ENCODE measurements around the gene IL13.

Gene IL13

GRCh38 chr5:132678735-132679134 is 20.8 kb downstream of the IL13 start:
- TF ChIP-seq CTCF (IDR thresholded peaks at IDR 0.05; ENCODE audit: low read depth, low read length, missing control alignments), result no peak
- no peak for DNase-seq (ENCODE audit: low read depth)
- no peak overlapping the region for H3K4me3 ChIP-seq (ENCODE audit: low read depth, low read length)

GRCh38 chr5:132679166-132679565 is 21.2 kb downstream of the IL13 start:
- TF ChIP-seq CTCF (IDR thresholded peaks at IDR 0.05; ENCODE audit: low read depth, low read length, missing control alignments), result no peak
- DNase-seq (ENCODE audit: low read depth), result no peak
- H3K4me3 ChIP-seq (ENCODE audit: low read depth, low read length), result no peak overlapping the region

- no peak for DNase-seq (ENCODE audit: low read depth)
- no peak overlapping the region for H3K4me3 ChIP-seq (ENCODE audit: low read depth, low read length)
- TF ChIP-seq CTCF (IDR thresholded peaks at IDR 0.05; ENCODE audit: low read depth, low read length, missing control alignments), result no peak
These were observed 21.9 kb downstream of the IL13 start for GRCh38 chr5:132679717-132680380.

GRCh38 chr5:132680780-132681475 is 23.0 kb downstream of the IL13 start:
- no peak for DNase-seq (ENCODE audit: low read depth)
- TF ChIP-seq CTCF (IDR thresholded peaks at IDR 0.05; ENCODE audit: low read depth, low read length, missing control alignments), result no peak
- H3K4me3 ChIP-seq (ENCODE audit: low read depth, low read length), result no peak overlapping the region

- no peak for DNase-seq (ENCODE audit: low read depth)
- no peak overlapping the region for H3K4me3 ChIP-seq (ENCODE audit: low read depth, low read length)
- TF ChIP-seq CTCF (IDR thresholded peaks at IDR 0.05; ENCODE audit: low read depth, low read length, missing control alignments), result no peak
These were observed 23.5 kb downstream of the IL13 start for GRCh38 chr5:132681476-132681831.

GRCh38 chr5:132681983-132682382 is 24.0 kb downstream of the IL13 start:
- TF ChIP-seq CTCF (IDR thresholded peaks at IDR 0.05; ENCODE audit: low read depth, low read length, missing control alignments), result no peak
- no peak overlapping the region for H3K4me3 ChIP-seq (ENCODE audit: low read depth, low read length)
- no peak for DNase-seq (ENCODE audit: low read depth)

- H3K4me3 ChIP-seq (ENCODE audit: low read depth, low read length), result no peak overlapping the region
- no peak for DNase-seq (ENCODE audit: low read depth)
- TF ChIP-seq CTCF (IDR thresholded peaks at IDR 0.05; ENCODE audit: low read depth, low read length, missing control alignments), result no peak
These were observed 26.5 kb downstream of the IL13 start for GRCh38 chr5:132684491-132684890.
